HepG2 (cell line): ENCODE data around the gene FLAD1. TPM values are rescaled to one million over a fixed set of nuclear protein-coding genes. Genes with fewer than 3 reads are reported as not detected.

Experiments used
- ATAC-seq: fragments of 200-7000 bp; cut with Tn5 transposase; 3 replicates; pipeline ENCODE4 v1.9.1; 2020; ENCODE audit warnings: mild to moderate bottlenecking, moderate library complexity
- BruUV-seq: library from RNA; stranded (reverse); fragments of 400-500 nt; replicated peaks from 2 replicates; lab custom pipeline; 2021; lab: Mats Ljungman, UMichigan
- CTCF ChIA-PET: fragments of 300-600 bp; formaldehyde crosslinking; extraction: SDS; loops from one replicate; lab custom pipeline; 2021; ENCODE audit warnings: low total read pairs, inconsistent platforms, low intra/inter-chr PET ratio; lab: Yijun Ruan, JAX
- POLR2A ChIA-PET: fragments of 350-600 bp; sonication (Branson Sonifier 250); formaldehyde crosslinking; loops from one replicate; lab custom pipeline; 2020; ENCODE audit warnings: antibody characterized with exemption, inconsistent platforms; lab: Yijun Ruan, JAX
- DNase-seq: peaks from one replicate; pipeline ENCODE4 v3.0.0-alpha.2; 2015; ENCODE audit warnings: low spot score
- FAIRE-seq: peaks from 3 replicates; lab custom pipeline; 2011; peaks lifted over from hg19 to GRCh38; lab: Jason Lieb, UNC
- H2AFZ ChIP-seq: one replicate; pipeline ENCODE4 v1.6.1; 2011; ENCODE audit warnings: low read length, inconsistent platforms
- H3K27ac ChIP-seq: fragments of 300-600 bp; 3 replicates; pipeline ENCODE4 v1.8.0; 2011; ENCODE audit warnings: mixed run types, mild to moderate bottlenecking, mixed read lengths, low read length, inconsistent platforms; ENCODE audit not compliant: insufficient read depth; ENCODE audit errors: extremely low read length
- H3K27me3 ChIP-seq, 2 experiments: fragments of 200-600 bp in 1 of 2; 2 replicates in 1 of 2; 3 replicates in 1 of 2; pipeline versions ENCODE4 v1.6.0 to v1.8.0; 2011; ENCODE audit warnings: low read length in 2 of 2, mild to moderate bottlenecking in 2 of 2, moderate library complexity in 2 of 2, inconsistent platforms in 1 of 2; ENCODE audit not compliant: insufficient read depth in 2 of 2, control insufficient read depth in 1 of 2
- H3K36me3 ChIP-seq, 2 experiments: fragments of 200-600 bp in 1 of 2; replicated peaks in 1 of 2; 2 replicates in 1 of 2; 3 replicates in 1 of 2; pipeline versions ENCODE4 v1.5.1 to v1.8.0; 2011; ENCODE audit warnings: low read length in 2 of 2, inconsistent platforms in 1 of 2; ENCODE audit not compliant: insufficient read depth in 2 of 2, control insufficient read depth in 1 of 2
- H3K4me1 ChIP-seq: 2 replicates; pipeline ENCODE4 v1.5.1; 2012; ENCODE audit warnings: low read length, inconsistent platforms; ENCODE audit not compliant: insufficient read depth
- H3K4me2 ChIP-seq: 2 replicates; pipeline ENCODE4 v1.6.0; 2011; ENCODE audit warnings: low read depth, low read length, inconsistent platforms
- H3K4me3 ChIP-seq, 3 experiments: fragments of 200-600 bp in 1 of 3; sonication (generic), shearing (Covaris generic) in 1 of 3; replicated peaks in 1 of 3; 2 replicates each; pipeline ENCODE4 v1.5.1; 2011 to 2016; ENCODE audit warnings: low read length in 3 of 3, inconsistent platforms in 2 of 3, low read depth in 2 of 3, mild to moderate bottlenecking in 2 of 3, control low read depth in 1 of 3, mixed read lengths in 1 of 3; ENCODE audit not compliant: insufficient read depth in 1 of 3
- H3K79me2 ChIP-seq: one replicate; pipeline ENCODE4 v1.6.1; 2011; ENCODE audit warnings: low read length, inconsistent platforms; ENCODE audit not compliant: insufficient read depth
- H3K9ac ChIP-seq: 2 replicates; pipeline ENCODE4 v1.6.0; 2011; ENCODE audit warnings: mild to moderate bottlenecking, low read depth, low read length, inconsistent platforms; ENCODE audit not compliant: insufficient read depth
- H3K9me3 ChIP-seq: 2 replicates; pipeline ENCODE4 v1.5.1; 2012; ENCODE audit warnings: mild to moderate bottlenecking, low read length
- H4K20me1 ChIP-seq: 2 replicates; pipeline ENCODE4 v1.6.0; 2011; ENCODE audit warnings: inconsistent platforms, mild to moderate bottlenecking, low read length, moderate library complexity; ENCODE audit not compliant: insufficient read depth
- FOSL1 ChIP-seq: sonication (generic); formaldehyde crosslinking; IDR thresholded peaks from 2 replicates; pipeline ENCODE4 v1.9.0; 2021; ENCODE audit warnings: missing genetic modification reagents, borderline replicate concordance
- HNRNPL ChIP-seq: fragments of 200-400 bp; formaldehyde crosslinking; IDR thresholded peaks from 2 replicates; pipeline ENCODE4 v1.6.1; 2017; ENCODE audit warnings: mild to moderate bottlenecking, low read depth, low read length
- LCORL ChIP-seq, 2 experiments: fragments of 450-650 bp in 1 of 2; sonication (generic) in 1 of 2; formaldehyde crosslinking in 1 of 2; IDR thresholded peaks; 2 replicates each; pipeline versions ENCODE4 v1.5.0 to v1.6.1; 2017 to 2020; ENCODE audit warnings: antibody characterized with exemption in 1 of 2, missing genetic modification reagents in 1 of 2
- RNF2 ChIP-seq: fragments of 450-650 bp; conservative IDR thresholded peaks from 2 replicates; pipeline ENCODE4 v1.6.1; 2016; ENCODE audit warnings: low read depth
- SCMH1 ChIP-seq: sonication (generic); formaldehyde crosslinking; IDR thresholded peaks from 2 replicates; pipeline ENCODE4 v1.9.0; 2021; ENCODE audit warnings: missing genetic modification reagents, mild to moderate bottlenecking, borderline replicate concordance
- TCF7L2 ChIP-seq: IDR thresholded peaks from 2 replicates; pipeline ENCODE4 v1.6.1; 2011; ENCODE audit warnings: mild to moderate bottlenecking, low read depth, low read length, moderate library complexity
- TP53 ChIP-seq: sonication (generic); formaldehyde crosslinking; conservative IDR thresholded peaks from 2 replicates; pipeline ENCODE4 v1.4.0; 2020; ENCODE audit warnings: missing genetic modification reagents
- ZNF101 ChIP-seq: sonication (generic); formaldehyde crosslinking; IDR thresholded peaks from 2 replicates; pipeline ENCODE4 v1.4.0; 2020; ENCODE audit warnings: mild to moderate bottlenecking, low read depth, missing genetic modification reagents, borderline replicate concordance
- ZNF207 ChIP-seq: fragments of 450-650 bp; IDR thresholded peaks from 2 replicates; pipeline ENCODE4 v1.6.1; 2016; ENCODE audit warnings: antibody characterized with exemption, borderline replicate concordance
- ZNF326 ChIP-seq: sonication (generic); formaldehyde crosslinking; IDR thresholded peaks from 2 replicates; pipeline ENCODE4 v1.4.0; 2020; ENCODE audit warnings: missing genetic modification reagents, borderline replicate concordance
- ZNF577 ChIP-seq: sonication (generic); formaldehyde crosslinking; IDR thresholded peaks from 2 replicates; pipeline ENCODE4 v1.4.0; 2020; ENCODE audit warnings: mild to moderate bottlenecking, low read depth, missing genetic modification reagents, borderline replicate concordance
- ZNF773 ChIP-seq: sonication (generic); formaldehyde crosslinking; IDR thresholded peaks from 2 replicates; pipeline ENCODE4 v1.4.0; 2020; ENCODE audit warnings: missing genetic modification reagents, borderline replicate concordance
- WGBS: methylation state at CpG from one replicate; pipeline ENCODE4 v1.1.6; 2017; ENCODE audit warnings: low lambda C conversion rate; 5-methylcytosine and 5-hydroxymethylcytosine counted together
- in situ Hi-C: cut with HindIII; loops from 2 replicates; pipeline ENCODE4 v1.10.0; 2017; ENCODE audit warnings: low pct_unique_long_range_greater_than_20kb; ENCODE audit not compliant: extremely low pct_ligation_motif_present
- intact Hi-C: fragments of 100-400 bp; cut with micrococcal nuclease; formaldehyde crosslinking; loops from one replicate; pipeline ENCODE4 v1.10.0; 2022; ENCODE audit not compliant: unreplicated experiment
- polyA plus RNA-seq, 8 experiments: library from polyadenylated mRNA; depleted of rRNA in 3 of 8; stranded (reverse) in 7 of 8; unstranded in 1 of 8; fragments of >200 nt; fragmentation: Illumina TruSeq in 4 of 8; extraction: Trizol in 4 of 8; gene quantifications; 2 replicates each; pipeline versions ENCODE4 v1.2.1 to v1.2.3, GENCODE V29; 2011 to 2016; ENCODE audit warnings: low read depth in 4 of 8, missing spikeins in 1 of 8, mixed read lengths in 1 of 8; ENCODE audit not compliant: insufficient read depth in 1 of 8
- total RNA-seq, 5 experiments: library from RNA; depleted of rRNA; stranded (reverse); fragments of >200 nt; fragmentation: Illumina TruSeq; extraction: Trizol; gene quantifications; 2 replicates each; pipeline ENCODE4 v1.2.3, GENCODE V29; 2016; ENCODE audit warnings: low read depth in 1 of 5
- TF ChIP-seq, protein P1 (sequence below): sonication (generic); formaldehyde crosslinking; IDR thresholded peaks from 2 replicates; pipeline ENCODE4 v1.4.0; 2020; ENCODE audit warnings: missing genetic modification reagents, borderline replicate concordance
- TF ChIP-seq, protein P2 (sequence below): conservative IDR thresholded peaks from 2 replicates; pipeline ENCODE4 v1.6.1; 2018; ENCODE audit warnings: missing genetic modification reagents
- TF ChIP-seq, protein P3 (sequence below): sonication (generic); formaldehyde crosslinking; IDR thresholded peaks from 2 replicates; pipeline ENCODE4 v1.4.0; 2020; ENCODE audit warnings: missing genetic modification reagents, borderline replicate concordance

The FLAD1 gene
- total and polyA plus RNA-seq, 2 of the 13 experiments (the other 11 are each of a cell fraction or from before 2014, with no cell fraction given) = 25.9 to 32.8 TPM

DNA sequence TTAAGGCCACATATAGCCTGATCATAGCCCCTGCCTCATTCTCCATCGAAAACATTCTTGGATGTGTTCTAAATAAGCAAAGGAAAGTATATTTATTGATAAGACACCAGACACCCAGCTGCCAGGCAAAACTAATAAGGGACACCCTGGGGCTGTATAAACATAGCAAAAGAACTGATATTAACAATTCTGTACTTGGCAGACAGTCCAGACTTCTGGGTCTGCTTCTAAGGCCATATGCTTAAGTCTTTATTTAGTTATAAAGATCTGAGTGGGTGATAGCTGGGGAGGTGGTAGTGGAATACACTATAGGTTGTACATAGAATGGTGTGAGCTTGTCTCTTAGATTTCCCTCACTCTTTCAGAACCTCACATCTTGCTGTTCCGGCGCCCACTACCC, 4.8 kb upstream of the FLAD1 start (continued):
- TF ChIP-seq ZNF207 (no peak), ZNF773 (CRISPR knock-in tag) (no peak), TCF7L2 (no peak), RNF2 (no peak)
- TF ChIP-seq, protein P1, sequence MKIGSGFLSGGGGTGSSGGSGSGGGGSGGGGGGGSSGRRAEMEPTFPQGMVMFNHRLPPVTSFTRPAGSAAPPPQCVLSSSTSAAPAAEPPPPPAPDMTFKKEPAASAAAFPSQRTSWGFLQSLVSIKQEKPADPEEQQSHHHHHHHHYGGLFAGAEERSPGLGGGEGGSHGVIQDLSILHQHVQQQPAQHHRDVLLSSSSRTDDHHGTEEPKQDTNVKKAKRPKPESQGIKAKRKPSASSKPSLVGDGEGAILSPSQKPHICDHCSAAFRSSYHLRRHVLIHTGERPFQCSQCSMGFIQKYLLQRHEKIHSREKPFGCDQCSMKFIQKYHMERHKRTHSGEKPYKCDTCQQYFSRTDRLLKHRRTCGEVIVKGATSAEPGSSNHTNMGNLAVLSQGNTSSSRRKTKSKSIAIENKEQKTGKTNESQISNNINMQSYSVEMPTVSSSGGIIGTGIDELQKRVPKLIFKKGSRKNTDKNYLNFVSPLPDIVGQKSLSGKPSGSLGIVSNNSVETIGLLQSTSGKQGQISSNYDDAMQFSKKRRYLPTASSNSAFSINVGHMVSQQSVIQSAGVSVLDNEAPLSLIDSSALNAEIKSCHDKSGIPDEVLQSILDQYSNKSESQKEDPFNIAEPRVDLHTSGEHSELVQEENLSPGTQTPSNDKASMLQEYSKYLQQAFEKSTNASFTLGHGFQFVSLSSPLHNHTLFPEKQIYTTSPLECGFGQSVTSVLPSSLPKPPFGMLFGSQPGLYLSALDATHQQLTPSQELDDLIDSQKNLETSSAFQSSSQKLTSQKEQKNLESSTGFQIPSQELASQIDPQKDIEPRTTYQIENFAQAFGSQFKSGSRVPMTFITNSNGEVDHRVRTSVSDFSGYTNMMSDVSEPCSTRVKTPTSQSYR (CRISPR knock-in tag) = no peak

DNA sequence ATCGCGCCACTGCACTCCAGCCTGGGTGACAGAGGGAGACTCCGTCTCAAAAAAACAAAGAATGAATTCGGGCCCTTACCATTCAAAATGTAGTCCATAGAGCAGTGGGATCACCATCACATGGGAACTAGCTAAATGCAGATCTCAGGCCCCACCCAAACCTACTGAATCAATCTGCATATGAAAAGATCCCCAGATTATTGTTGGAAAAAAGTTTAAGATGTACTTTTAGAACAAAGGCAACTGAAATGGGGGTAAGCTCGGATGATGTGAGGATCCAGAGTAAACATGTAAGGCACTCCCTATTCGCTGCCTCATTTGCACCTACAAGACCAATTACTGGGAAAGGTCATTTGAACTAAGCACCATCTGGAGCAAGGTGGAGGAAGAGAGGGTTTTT, 803 bp upstream of the FLAD1 start:
- Histone ChIP-seq H3K4me3 (peak overlapping the region; percentile 33 to 59 (median 35); a peak in 5 of 6 replicates), H3K36me3 (peaks cover 2 to 18% of the 10 kb centered on the region in 2 experiments), H3K27me3 (no peaks in the 10 kb centered on the region), H3K4me2 (peak overlapping the region; percentile 73), H3K9ac (peak overlapping the region; percentile 72), H2AFZ (no peak overlapping the region), H4K20me1 (no peaks in the 10 kb centered on the region), H3K9me3 (no peaks in the 10 kb centered on the region), H3K79me2 (peaks cover 37% of the 10 kb centered on the region), H3K27ac (peak overlapping the region; percentile 60), H3K4me1 (peaks cover 34% of the 10 kb centered on the region)
- BruUV-seq = TSS peak; percentile 99
- in situ Hi-C loops (loop anchor here (5.0 kb wide), 1 partner anchor 80 kb away; the partner anchor contains the start of gene EFNA4), intact Hi-C loops (no loop called here)
- no peak for ATAC-seq
- POLR2A ChIA-PET = no interaction called here
- DNase-seq = no peak
- CTCF ChIA-PET = no interaction called here
- 78% methylated on average over 6 of the region's 6 CpGs for WGBS
- no peak for FAIRE-seq
- TF ChIP-seq SCMH1 (no peak), ZNF577 (CRISPR knock-in tag) (no peak), HNRNPL (no peak), TP53 (CRISPR knock-in tag) (no peak), ZNF326 (CRISPR knock-in tag) (no peak), LCORL (IDR thresholded peaks at IDR 0.05) (no peak), LCORL (CRISPR knock-in tag; IDR thresholded peaks at IDR 0.05) (no peak), ZNF101 (CRISPR knock-in tag) (no peak), FOSL1 (CRISPR knock-in tag) (no peak)
- TF ChIP-seq, protein P2, sequence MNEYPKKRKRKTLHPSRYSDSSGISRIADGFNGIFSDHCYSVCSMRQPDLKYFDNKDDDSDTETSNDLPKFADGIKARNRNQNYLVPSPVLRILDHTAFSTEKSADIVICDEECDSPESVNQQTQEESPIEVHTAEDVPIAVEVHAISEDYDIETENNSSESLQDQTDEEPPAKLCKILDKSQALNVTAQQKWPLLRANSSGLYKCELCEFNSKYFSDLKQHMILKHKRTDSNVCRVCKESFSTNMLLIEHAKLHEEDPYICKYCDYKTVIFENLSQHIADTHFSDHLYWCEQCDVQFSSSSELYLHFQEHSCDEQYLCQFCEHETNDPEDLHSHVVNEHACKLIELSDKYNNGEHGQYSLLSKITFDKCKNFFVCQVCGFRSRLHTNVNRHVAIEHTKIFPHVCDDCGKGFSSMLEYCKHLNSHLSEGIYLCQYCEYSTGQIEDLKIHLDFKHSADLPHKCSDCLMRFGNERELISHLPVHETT (CRISPR knock-in tag) = no peak
- TF ChIP-seq, protein P3, sequence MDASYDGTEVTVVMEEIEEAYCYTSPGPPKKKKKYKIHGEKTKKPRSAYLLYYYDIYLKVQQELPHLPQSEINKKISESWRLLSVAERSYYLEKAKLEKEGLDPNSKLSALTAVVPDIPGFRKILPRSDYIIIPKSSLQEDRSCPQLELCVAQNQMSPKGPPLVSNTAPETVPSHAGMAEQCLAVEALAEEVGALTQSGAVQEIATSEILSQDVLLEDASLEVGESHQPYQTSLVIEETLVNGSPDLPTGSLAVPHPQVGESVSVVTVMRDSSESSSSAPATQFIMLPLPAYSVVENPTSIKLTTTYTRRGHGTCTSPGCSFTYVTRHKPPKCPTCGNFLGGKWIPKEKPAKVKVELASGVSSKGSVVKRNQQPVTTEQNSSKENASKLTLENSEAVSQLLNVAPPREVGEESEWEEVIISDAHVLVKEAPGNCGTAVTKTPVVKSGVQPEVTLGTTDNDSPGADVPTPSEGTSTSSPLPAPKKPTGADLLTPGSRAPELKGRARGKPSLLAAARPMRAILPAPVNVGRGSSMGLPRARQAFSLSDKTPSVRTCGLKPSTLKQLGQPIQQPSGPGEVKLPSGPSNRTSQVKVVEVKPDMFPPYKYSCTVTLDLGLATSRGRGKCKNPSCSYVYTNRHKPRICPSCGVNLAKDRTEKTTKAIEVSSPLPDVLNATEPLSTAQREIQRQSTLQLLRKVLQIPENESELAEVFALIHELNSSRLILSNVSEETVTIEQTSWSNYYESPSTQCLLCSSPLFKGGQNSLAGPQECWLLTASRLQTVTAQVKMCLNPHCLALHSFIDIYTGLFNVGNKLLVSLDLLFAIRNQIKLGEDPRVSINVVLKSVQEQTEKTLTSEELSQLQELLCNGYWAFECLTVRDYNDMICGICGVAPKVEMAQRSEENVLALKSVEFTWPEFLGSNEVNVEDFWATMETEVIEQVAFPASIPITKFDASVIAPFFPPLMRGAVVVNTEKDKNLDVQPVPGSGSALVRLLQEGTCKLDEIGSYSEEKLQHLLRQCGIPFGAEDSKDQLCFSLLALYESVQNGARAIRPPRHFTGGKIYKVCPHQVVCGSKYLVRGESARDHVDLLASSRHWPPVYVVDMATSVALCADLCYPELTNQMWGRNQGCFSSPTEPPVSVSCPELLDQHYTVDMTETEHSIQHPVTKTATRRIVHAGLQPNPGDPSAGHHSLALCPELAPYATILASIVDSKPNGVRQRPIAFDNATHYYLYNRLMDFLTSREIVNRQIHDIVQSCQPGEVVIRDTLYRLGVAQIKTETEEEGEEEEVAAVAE (CRISPR knock-in tag) = no peak
